GM18858 (cell line): ENCODE data around the gene RGMA.

ENCODE experiments used
- ATAC-seq: cut with Tn5 transposase; IDR thresholded peaks from one replicate; pipeline ENCODE4 v1.9.1; 2021; ENCODE audit not compliant: unreplicated experiment

The RGMA gene

GRCh38 chr15:93020976-93021772 is 67.8 kb downstream of the RGMA start:
- ATAC-seq = peak; percentile 86

GRCh38 chr15:93019971-93020370 is 69.0 kb downstream of the RGMA start:
- no peak for ATAC-seq

GRCh38 chr15:93019090-93019489 is 69.9 kb downstream of the RGMA start:
- no peak for ATAC-seq

- ATAC-seq = no peak
Measured at GRCh38 chr15:93018574-93018973, 70.4 kb downstream of the RGMA start.

GRCh38 chr15:93017526-93017925 is 71.5 kb downstream of the RGMA start:
- ATAC-seq = no peak

- ATAC-seq = no peak
Measured at GRCh38 chr15:93012786-93013185, 76.2 kb downstream of the RGMA start.

GRCh38 chr15:93007994-93008393 is 81.0 kb downstream of the RGMA start:
- ATAC-seq = no peak

GRCh38 chr15:93005133-93005532 is 83.9 kb downstream of the RGMA start:
- no peak for ATAC-seq

GRCh38 chr15:93001881-93002280 is 87.1 kb downstream of the RGMA start:
- no peak for ATAC-seq

GRCh38 chr15:93001156-93001555 is 87.9 kb downstream of the RGMA start:
- no peak for ATAC-seq

GRCh38 chr15:92997821-92998220 is 91.2 kb downstream of the RGMA start:
- no peak for ATAC-seq

- ATAC-seq = no peak
Measured at GRCh38 chr15:92992720-92993119, 96.3 kb downstream of the RGMA start.

- ATAC-seq = no peak
Measured at GRCh38 chr15:92990031-92990430, 99.0 kb downstream of the RGMA start.

GRCh38 chr15:92989470-92989869 is 99.5 kb downstream of the RGMA start:
- ATAC-seq = peak; percentile 78
